NCI-H2196 treated with DMSO at 0.1 percent for 48 hours (cell line): ENCODE results near the gene TLK2.

Experiments
- DNase-seq: peaks from one replicate; lab custom pipeline; 2025; ENCODE audit not compliant: unreplicated experiment; lab: John Stamatoyannopoulos, UW

The TLK2 gene

GRCh38 chr17:62652251-62653001 lies 173.8 kb downstream of the TLK2 start:
- DNase-seq, result peak; percentile 80

GRCh38 chr17:62653002-62653825 lies 174.6 kb downstream of the TLK2 start:
- DNase-seq, result peak; percentile 91

GRCh38 chr17:62653826-62654761 lies 175.5 kb downstream of the TLK2 start:
- peak; percentile 35 for DNase-seq

GRCh38 chr17:62655656-62656055 lies 177.0 kb downstream of the TLK2 start:
- DNase-seq, result no peak

- no peak for DNase-seq
These were observed 177.8 kb downstream of the TLK2 start for GRCh38 chr17:62656446-62656845.

GRCh38 chr17:62657145-62657665 lies 178.6 kb downstream of the TLK2 start:
- DNase-seq, result no peak

GRCh38 chr17:62657690-62658089 lies 179.1 kb downstream of the TLK2 start:
- DNase-seq, result no peak

- DNase-seq, result no peak
These were observed 179.7 kb downstream of the TLK2 start for GRCh38 chr17:62658136-62658920.

GRCh38 chr17:62660629-62661118 lies 182.0 kb downstream of the TLK2 start:
- no peak for DNase-seq

GRCh38 chr17:62661337-62661736 lies 182.7 kb downstream of the TLK2 start:
- DNase-seq, result no peak

GRCh38 chr17:62662855-62663254 lies 184.2 kb downstream of the TLK2 start:
- no peak for DNase-seq
